Skeletal muscle tissue (tissue), 4 donors: ENCODE data around the gene ABAT. TPM values are rescaled to one million over a fixed set of nuclear protein-coding genes. Genes with fewer than 3 reads are reported as not detected.

ENCODE experiments used
- H3K27ac ChIP-seq: one replicate; pipeline ENCODE4 v1.7.0; 2013; ENCODE audit warnings: mild to moderate bottlenecking, low read depth, low read length, inconsistent platforms
- H3K27me3 ChIP-seq, 3 donors: one replicate each; pipeline ENCODE4 v1.7.0; 2013; ENCODE audit warnings: low read length in 3 of 3; ENCODE audit not compliant: control insufficient read depth in 3 of 3, insufficient read depth in 3 of 3
- H3K36me3 ChIP-seq, 3 donors: one replicate each; pipeline ENCODE4 v1.7.0; 2013; ENCODE audit warnings: low read length in 3 of 3; ENCODE audit not compliant: control insufficient read depth in 3 of 3, insufficient read depth in 3 of 3
- H3K4me1 ChIP-seq, 3 donors: one replicate each; pipeline ENCODE4 v1.7.0; 2013; ENCODE audit warnings: low read length in 3 of 3, mild to moderate bottlenecking in 3 of 3; ENCODE audit not compliant: control insufficient read depth in 3 of 3, insufficient read depth in 3 of 3
- H3K4me3 ChIP-seq, 3 donors: one replicate each; pipeline ENCODE4 v1.7.0; 2013; ENCODE audit warnings: low read length in 3 of 3
- H3K9ac ChIP-seq, 3 donors: one replicate each; pipeline ENCODE4 v1.7.0; 2013; ENCODE audit warnings: low read length in 3 of 3, mild to moderate bottlenecking in 3 of 3, moderate library complexity in 2 of 3, low read depth in 1 of 3
- H3K9me3 ChIP-seq, 3 donors: one replicate each; pipeline ENCODE4 v1.7.0; 2013; ENCODE audit warnings: low read length in 3 of 3; ENCODE audit not compliant: control insufficient read depth in 3 of 3
- total RNA-seq: library from RNA; depleted of rRNA; stranded (reverse); fragments of >200 nt; gene quantifications from one replicate; pipeline ENCODE4 v1.2.3, GENCODE V29; 2014
- donor health status: Osteomylitis.

ABAT gene
- total RNA-seq, 1 donor from 2014 or later: 13.6 TPM

DNA sequence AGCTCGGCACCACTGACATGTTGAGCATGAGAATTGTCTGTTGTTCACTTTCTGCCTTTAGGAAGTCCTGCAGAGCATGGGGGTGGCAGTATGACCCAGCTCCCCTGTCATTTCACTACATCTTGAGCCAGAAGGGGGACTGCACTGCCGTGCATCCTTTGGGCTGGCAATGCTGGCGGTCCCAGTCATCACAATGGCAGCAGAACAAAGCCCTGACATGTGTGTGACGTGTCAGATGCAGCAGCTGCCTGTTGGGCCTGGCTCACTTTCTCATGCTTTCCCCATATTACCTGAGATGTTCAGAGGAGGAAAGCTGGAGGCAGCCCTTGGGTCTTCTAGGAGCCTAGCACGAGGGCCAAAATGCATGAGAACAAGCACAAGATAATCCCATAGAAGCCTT is 6.3 kb upstream of the ABAT start:
- Histone ChIP-seq H3K27me3 (no peaks in the 10 kb centered on the region), H3K4me1 (no peaks in the 10 kb centered on the region), H3K9me3 (no peaks in the 10 kb centered on the region), H3K36me3 (peaks cover 2 to 15% (median 11%) of the 10 kb centered on the region in 3 donors), H3K4me3 (no peak overlapping the region), H3K9ac (no peak overlapping the region), H3K27ac (no peak overlapping the region)

DNA sequence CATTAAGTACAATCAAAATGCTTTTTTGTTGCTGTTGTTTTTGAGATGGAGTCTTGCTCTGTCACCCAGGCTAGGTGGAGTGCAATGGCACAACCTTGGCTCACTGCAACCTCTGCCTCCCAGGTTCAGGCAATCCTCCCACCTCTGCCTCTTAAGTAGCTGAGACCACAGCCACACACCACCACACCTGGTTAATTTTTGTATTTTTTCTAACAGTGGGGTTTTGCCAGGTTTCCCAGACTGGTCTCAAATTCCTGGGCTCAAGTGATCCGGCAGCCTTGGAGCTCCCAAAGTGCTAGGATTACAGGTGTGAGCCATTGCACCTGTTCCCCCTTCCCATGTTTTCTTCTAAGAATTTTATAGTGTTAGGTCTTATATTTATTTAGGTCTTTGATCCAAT is 4.9 kb upstream of the ABAT start:
- no peak overlapping the region for H3K27ac ChIP-seq
- no peaks in the 10 kb centered on the region for H3K27me3 ChIP-seq
- peaks cover under 1 to 6% (median 3%) of the 10 kb centered on the region in 3 donors for H3K4me1 ChIP-seq

DNA sequence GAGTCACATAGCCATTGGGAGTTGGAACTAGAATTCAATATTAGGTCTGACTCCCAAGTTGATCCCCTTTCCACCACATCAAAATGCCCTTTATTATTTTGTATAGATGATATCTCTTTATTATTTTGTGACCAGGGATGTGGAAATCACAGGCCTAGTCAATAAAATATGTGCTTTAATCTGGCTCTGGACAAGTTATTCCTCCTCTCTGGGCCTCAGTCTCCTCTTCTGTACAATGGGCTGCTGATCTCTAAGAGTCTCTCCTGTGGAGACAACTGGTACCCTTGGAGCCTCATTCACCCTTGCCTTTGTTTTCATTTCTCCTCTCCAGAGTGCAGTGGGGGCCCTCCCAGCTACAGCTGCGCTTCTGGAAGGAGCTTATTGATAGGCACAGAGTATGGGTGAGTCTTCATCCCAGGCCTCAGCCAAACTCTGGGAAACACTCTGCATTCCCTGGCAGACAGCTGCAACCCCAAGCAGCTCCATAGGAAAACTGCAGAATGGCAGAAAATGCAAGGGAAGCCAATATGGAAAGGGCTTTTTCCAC is 4.3 kb upstream of the ABAT start:
- Histone ChIP-seq H3K4me1 (peaks cover 6 to 12% (median 7%) of the 10 kb centered on the region in 3 donors), H3K9me3 (no peaks in the 10 kb centered on the region), H3K27me3 (no peaks in the 10 kb centered on the region), H3K27ac (no peak overlapping the region), H3K36me3 (peaks cover 2 to 11% (median 8%) of the 10 kb centered on the region in 3 donors), H3K4me3 (no peak overlapping the region), H3K9ac (no peak overlapping the region)

More for the DNA sequence above, 4.9 kb upstream of the ABAT start:
- H3K36me3 ChIP-seq: peaks cover 2 to 13% (median 11%) of the 10 kb centered on the region in 3 donors
- no peak overlapping the region for H3K4me3 ChIP-seq
- H3K9me3 ChIP-seq: no peaks in the 10 kb centered on the region
- no peak overlapping the region for H3K9ac ChIP-seq

DNA sequence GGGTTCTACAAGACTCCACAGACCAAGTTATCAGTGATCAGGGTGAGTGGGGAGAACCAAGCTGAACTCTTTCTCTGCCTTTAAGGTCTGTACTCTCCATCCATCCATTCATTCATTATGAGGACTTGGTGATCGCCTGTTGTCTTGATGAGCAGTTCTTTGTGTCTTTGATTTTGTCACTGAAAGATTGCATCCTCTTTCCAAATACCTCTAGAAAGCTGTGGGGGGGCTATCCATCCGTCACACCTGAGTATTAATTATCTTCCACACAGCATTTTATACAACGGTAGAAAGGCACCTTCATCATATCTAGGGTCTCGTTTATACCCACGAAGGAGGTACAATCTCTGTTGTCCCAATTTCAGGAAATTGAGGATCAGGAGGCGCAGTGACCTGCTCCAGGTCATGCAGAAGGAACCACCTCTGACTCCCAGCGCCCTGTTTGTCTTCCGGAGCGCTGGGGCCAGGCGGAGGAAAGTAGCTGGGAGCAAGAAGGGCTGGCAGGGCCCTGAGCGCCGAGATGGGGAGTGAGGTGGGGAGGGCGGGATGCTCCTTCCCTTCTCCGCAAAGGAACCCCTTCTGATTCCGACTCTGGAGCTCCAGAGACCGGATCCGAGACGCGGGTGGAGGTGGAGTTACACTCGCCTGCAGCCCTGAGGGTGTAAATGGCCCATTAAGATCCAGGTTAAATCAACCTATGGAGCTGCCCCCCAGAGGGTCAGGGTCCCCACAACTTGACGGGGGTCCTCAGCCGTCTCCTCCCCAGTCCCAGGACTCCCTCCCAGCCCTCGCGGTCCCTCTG is 605 bp upstream of the ABAT start:
- H3K4me3 ChIP-seq: peak overlapping the region; percentile 63 to 75 (median 65)
- peaks cover 8 to 15% (median 8%) of the 10 kb centered on the region in 3 donors for H3K4me1 ChIP-seq
- H3K27me3 ChIP-seq: peaks cover 0 to 3% (median 0%) of the 10 kb centered on the region in 3 donors
- no peak overlapping the region for H3K27ac ChIP-seq
- H3K9me3 ChIP-seq: no peaks in the 10 kb centered on the region
- peaks cover 0 to 5% (median 0%) of the 10 kb centered on the region in 3 donors for H3K36me3 ChIP-seq
- H3K9ac ChIP-seq: peak overlapping the region in 2 of 3 donors; percentile 53 to 72

DNA sequence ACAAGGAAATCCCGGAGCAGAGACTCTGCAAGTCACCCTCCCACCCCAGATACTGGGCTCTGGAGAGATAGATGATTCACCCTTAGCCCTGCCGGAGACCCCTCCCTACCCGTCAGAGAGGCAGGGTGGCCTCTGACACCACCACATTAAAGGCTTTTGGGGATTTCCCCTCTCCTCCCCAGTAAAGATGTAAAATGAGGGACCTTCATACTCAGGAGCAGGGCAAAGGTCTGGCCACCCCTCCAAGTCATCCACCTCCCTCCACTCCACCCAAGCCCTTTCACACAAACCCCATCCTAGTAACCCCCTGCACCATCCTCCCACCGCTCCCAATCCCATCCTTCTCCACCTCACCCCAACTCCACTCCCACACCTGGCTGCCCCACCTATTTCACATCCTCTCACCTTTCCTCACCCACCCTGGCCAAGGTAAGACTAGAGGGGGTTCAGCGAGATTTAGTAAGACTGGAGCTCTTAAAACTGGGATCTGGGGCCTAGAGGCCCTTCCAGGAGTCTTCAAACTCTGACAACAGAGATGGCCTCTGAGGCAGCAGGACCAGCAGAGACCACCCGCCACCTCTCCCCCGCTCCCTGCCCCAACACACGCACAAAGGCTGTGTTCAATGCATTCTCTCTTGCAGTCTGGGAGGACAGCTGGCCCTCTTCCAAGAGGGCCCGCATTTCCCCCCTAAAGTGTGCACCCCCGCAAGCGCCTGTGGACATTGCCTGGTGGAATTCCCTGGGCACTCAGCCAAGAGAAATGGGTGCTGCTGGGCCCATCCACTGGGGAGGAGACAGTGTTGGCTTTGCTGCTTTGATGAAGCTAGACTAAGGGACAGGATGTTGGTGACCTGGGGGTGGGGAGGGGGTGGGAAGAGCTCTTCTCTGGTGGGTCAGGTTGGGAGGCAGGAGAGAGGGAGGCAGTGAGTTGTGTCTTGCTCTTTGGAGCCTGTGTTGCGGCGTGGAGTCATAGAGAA is 1.1 kb downstream of the ABAT start:
- Histone ChIP-seq H3K9me3 (no peaks in the 10 kb centered on the region), H3K9ac (peak overlapping the region in 2 of 3 donors; percentile 33 to 65), H3K27ac (no peak overlapping the region), H3K27me3 (peaks cover 0 to 3% (median 0%) of the 10 kb centered on the region in 3 donors), H3K4me1 (peaks cover 8 to 15% (median 8%) of the 10 kb centered on the region in 3 donors), H3K4me3 (no peak overlapping the region), H3K36me3 (no peaks in the 10 kb centered on the region)

DNA sequence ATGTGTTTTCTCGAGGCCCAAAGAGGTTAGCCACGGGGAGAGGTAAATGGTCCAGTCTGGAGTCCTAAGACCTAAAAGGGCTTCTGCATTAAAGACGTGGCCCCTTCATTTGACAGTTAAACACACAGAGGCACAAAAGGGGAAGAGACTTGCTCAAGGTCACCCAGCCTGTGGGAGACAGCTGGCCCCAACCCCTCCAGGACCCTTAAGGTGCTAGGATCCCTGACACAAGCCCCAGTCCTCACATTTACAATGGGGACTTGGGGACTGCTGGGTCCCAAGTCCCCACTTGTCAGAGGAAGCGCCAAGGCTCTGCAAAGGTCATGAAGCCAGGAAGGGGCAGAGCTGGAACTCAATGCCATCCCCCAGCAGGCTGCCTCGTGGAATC is 1.7 kb downstream of the ABAT start:
- peaks cover 0 to 3% (median 0%) of the 10 kb centered on the region in 3 donors for H3K27me3 ChIP-seq
- H3K9ac ChIP-seq: no peak overlapping the region
- H3K4me1 ChIP-seq: peaks cover 8 to 15% (median 8%) of the 10 kb centered on the region in 3 donors
- H3K27ac ChIP-seq: no peak overlapping the region
- H3K4me3 ChIP-seq: no peak overlapping the region
- H3K36me3 ChIP-seq: no peaks in the 10 kb centered on the region
- no peaks in the 10 kb centered on the region for H3K9me3 ChIP-seq

DNA sequence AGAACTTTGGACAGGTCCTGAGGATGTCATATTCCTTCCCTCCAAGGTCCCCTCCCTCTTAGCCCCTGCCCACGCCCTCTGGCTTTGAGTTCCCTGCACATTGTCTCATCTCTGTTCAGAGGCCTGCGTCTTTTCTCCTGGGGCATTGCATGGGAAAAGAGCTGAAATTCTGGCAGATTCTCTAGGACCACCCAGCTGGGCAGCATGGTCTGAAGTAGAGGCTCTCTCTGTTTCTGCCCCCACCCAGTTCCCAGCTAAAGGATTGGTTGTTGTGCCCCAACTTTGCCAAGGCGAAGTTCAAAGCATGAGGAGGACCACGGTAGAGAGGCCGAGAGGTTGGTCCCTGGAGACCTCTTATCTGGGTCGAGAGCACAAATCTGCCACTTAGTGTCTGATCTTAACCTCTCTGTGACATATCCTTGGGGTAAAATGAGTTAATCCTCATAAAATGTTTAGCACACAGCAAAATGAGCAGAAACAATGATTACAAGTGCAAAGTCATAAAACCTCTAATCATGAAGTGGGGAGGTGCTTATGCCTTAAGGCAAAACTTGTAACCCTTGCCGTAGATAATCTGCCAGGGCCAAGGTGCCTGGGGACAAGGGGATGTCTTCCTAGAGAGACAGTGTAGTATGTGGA is 2.4 kb downstream of the ABAT start:
- no peaks in the 10 kb centered on the region for H3K36me3 ChIP-seq
- H3K9me3 ChIP-seq: no peaks in the 10 kb centered on the region
- H3K4me1 ChIP-seq: peaks cover 8 to 15% (median 8%) of the 10 kb centered on the region in 3 donors
- peaks cover 0 to 3% (median 0%) of the 10 kb centered on the region in 3 donors for H3K27me3 ChIP-seq
- H3K27ac ChIP-seq: no peak overlapping the region
- H3K4me3 ChIP-seq: no peak overlapping the region
- H3K9ac ChIP-seq: no peak overlapping the region

DNA sequence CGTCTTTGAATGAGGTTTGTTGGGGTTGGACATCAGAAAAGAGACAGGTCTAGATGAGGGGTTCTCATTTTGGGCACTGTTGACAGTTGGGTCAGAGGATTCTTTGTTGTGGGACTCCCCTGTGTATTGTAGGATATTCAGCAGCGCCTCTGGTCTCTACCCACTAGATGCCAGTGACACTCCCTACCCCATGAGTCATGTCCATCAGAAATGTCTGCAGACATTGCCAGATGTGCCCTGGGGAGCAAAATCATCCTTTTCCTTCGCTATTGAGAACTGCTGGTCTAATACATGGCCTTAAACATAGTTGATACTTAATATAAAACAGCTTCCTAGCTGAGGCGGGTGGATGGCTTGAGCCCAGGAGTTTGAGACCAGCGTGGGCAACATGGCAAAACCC is 3.1 kb downstream of the ABAT start:
- no peak overlapping the region for H3K9ac ChIP-seq
- peaks cover 0 to 3% (median 0%) of the 10 kb centered on the region in 3 donors for H3K27me3 ChIP-seq
- H3K36me3 ChIP-seq: no peaks in the 10 kb centered on the region
- peaks cover 8 to 15% (median 8%) of the 10 kb centered on the region in 3 donors for H3K4me1 ChIP-seq
- H3K9me3 ChIP-seq: no peaks in the 10 kb centered on the region
- no peak overlapping the region for H3K4me3 ChIP-seq
- H3K27ac ChIP-seq: no peak overlapping the region
